H1 (cell line): Measurements from ENCODE around the gene DUSP12. TPM values are rescaled to one million over a fixed set of nuclear protein-coding genes. Genes with fewer than 3 reads are reported as not detected.
A peak's percentile ranks its signal among the peaks of the same experiment; 100 is the strongest.

Experiments used
- CTCF ChIA-PET: fragments of 300-600 bp; sonication (Branson Sonifier 250); formaldehyde crosslinking; loops from one replicate; lab custom pipeline; 2021; ENCODE audit not compliant: partially characterized antibody; lab: Charles Lee
- POLR2A ChIA-PET: fragments of 300-600 bp; sonication (Branson Sonifier 250); formaldehyde crosslinking; loops from one replicate; lab custom pipeline; 2021; ENCODE audit warnings: inconsistent platforms; ENCODE audit not compliant: partially characterized antibody; lab: Charles Lee
- DNase-seq, 2 experiments: peaks; one replicate each; pipeline versions ENCODE4 v3.0.0 to v3.0.0-alpha.2; 2010 to 2022; ENCODE audit warnings: low spot score in 2 of 2, low read depth in 1 of 2, mixed read lengths in 1 of 2
- FAIRE-seq: peaks from 2 replicates; lab custom pipeline; 2011; peaks lifted over from hg19 to GRCh38; lab: Jason Lieb, UNC
- H2AFZ ChIP-seq: 2 replicates; pipeline ENCODE4 v1.8.1; 2012; ENCODE audit warnings: low read length, inconsistent platforms
- H2AK5ac ChIP-seq: 2 replicates; pipeline ENCODE4 v1.6.1; 2013; ENCODE audit warnings: low read depth, low read length
- H2BK120ac ChIP-seq: replicated peaks from 2 replicates; pipeline ENCODE3; 2013; ENCODE audit warnings: low read depth, low read length, inconsistent platforms
- H2BK12ac ChIP-seq: 2 replicates; pipeline ENCODE4 v1.6.1; 2013; ENCODE audit warnings: low read depth, low read length
- H2BK15ac ChIP-seq: 2 replicates; pipeline ENCODE4 v1.6.1; 2013; ENCODE audit warnings: low read length
- H2BK20ac ChIP-seq: 2 replicates; pipeline ENCODE4 v1.6.1; 2013; ENCODE audit warnings: low read length
- H2BK5ac ChIP-seq: 2 replicates; pipeline ENCODE4 v1.6.1; 2013; ENCODE audit warnings: low read depth, low read length
- H3K14ac ChIP-seq: 2 replicates; pipeline ENCODE4 v1.6.1; 2013; ENCODE audit warnings: inconsistent platforms; ENCODE audit not compliant: insufficient read length
- H3K18ac ChIP-seq: 2 replicates; pipeline ENCODE4 v1.6.1; 2013; ENCODE audit warnings: low read length; ENCODE audit errors: extremely low read depth
- H3K23ac ChIP-seq: 2 replicates; pipeline ENCODE4 v1.6.1; 2013; ENCODE audit warnings: inconsistent platforms; ENCODE audit not compliant: insufficient read length
- H3K23me2 ChIP-seq: 2 replicates; pipeline ENCODE4 v1.6.1; 2013; ENCODE audit warnings: low read depth, low read length
- H3K27ac ChIP-seq: 2 replicates; pipeline ENCODE4 v1.6.1; 2011; ENCODE audit warnings: low read depth, low read length, inconsistent platforms
- H3K27me3 ChIP-seq, 4 experiments: replicated peaks in 1 of 4; 1 replicate in 1 of 4; 2 replicates in 3 of 4; pipeline versions ENCODE4 v1.6.1 to v1.8.1; 2011 to 2013; ENCODE audit warnings: low read length in 3 of 4, mild to moderate bottlenecking in 3 of 4, inconsistent platforms in 2 of 4, mixed read lengths in 2 of 4, moderate library complexity in 1 of 4; ENCODE audit not compliant: control insufficient read depth in 3 of 4, insufficient read depth in 3 of 4; ENCODE audit errors: extremely low read depth in 1 of 4
- H3K36me3 ChIP-seq, 4 experiments: 2 replicates each; pipeline versions ENCODE4 v1.6.1 to v1.8.1; 2011 to 2013; ENCODE audit warnings: mild to moderate bottlenecking in 4 of 4, low read length in 3 of 4, moderate library complexity in 2 of 4, control low read depth in 1 of 4, inconsistent platforms in 1 of 4; ENCODE audit not compliant: insufficient read depth in 4 of 4, control insufficient read depth in 2 of 4
- H3K4ac ChIP-seq: replicated peaks from 2 replicates; pipeline ENCODE3; 2013; ENCODE audit warnings: low read length, low read depth, mixed read lengths, inconsistent platforms; ENCODE audit not compliant: insufficient read length
- H3K4me1 ChIP-seq, 4 experiments: replicated peaks in 1 of 4; 1 replicate in 1 of 4; 2 replicates in 3 of 4; pipeline versions ENCODE4 v1.6.1 to v1.8.1; 2011 to 2013; ENCODE audit warnings: low read length in 3 of 4, inconsistent platforms in 2 of 4, mixed read lengths in 1 of 4; ENCODE audit not compliant: insufficient read depth in 4 of 4, control insufficient read depth in 3 of 4
- H3K4me2 ChIP-seq, 2 experiments: 2 replicates each; pipeline versions ENCODE4 v1.6.1 to v1.8.1; 2011 to 2013; ENCODE audit warnings: low read depth in 2 of 2, low read length in 2 of 2, control low read depth in 1 of 2, inconsistent platforms in 1 of 2, mild to moderate bottlenecking in 1 of 2; ENCODE audit not compliant: insufficient read depth in 1 of 2
- H3K4me3 ChIP-seq, 4 experiments: fragments of 200-600, 300-600 bp in 1 of 4; sonication (generic), shearing (Covaris generic), sonication (Bioruptor Twin) in 1 of 4; 2 replicates each; pipeline versions ENCODE4 v1.5.1 to v1.8.1; 2011 to 2016; ENCODE audit warnings: low read length in 4 of 4, low read depth in 3 of 4, control low read depth in 2 of 4, inconsistent platforms in 2 of 4, mild to moderate bottlenecking in 2 of 4, mixed read lengths in 1 of 4, moderate library complexity in 1 of 4; ENCODE audit not compliant: insufficient read depth in 2 of 4; ENCODE audit errors: extremely low read depth in 1 of 4
- H3K56ac ChIP-seq: replicated peaks from 2 replicates; pipeline ENCODE3; 2013; ENCODE audit warnings: low read depth, mild to moderate bottlenecking, mixed read lengths, low read length, inconsistent platforms; ENCODE audit not compliant: insufficient read length
- H3K79me1 ChIP-seq: 2 replicates; pipeline ENCODE4 v1.6.1; 2013; ENCODE audit warnings: low read depth, low read length, control low read depth
- H3K79me2 ChIP-seq, 2 experiments: 2 replicates each; pipeline versions ENCODE4 v1.6.1 to v1.8.1; 2012 to 2013; ENCODE audit warnings: low read length in 2 of 2, mild to moderate bottlenecking in 2 of 2, inconsistent platforms in 1 of 2; ENCODE audit not compliant: insufficient read depth in 2 of 2, control insufficient read depth in 1 of 2
- H3K9ac ChIP-seq, 4 experiments: replicated peaks in 1 of 4; 1 replicate in 1 of 4; 2 replicates in 3 of 4; pipeline versions ENCODE4 v1.6.1 to v1.8.1; 2011 to 2013; ENCODE audit warnings: low read depth in 3 of 4, low read length in 3 of 4, control low read depth in 2 of 4, mild to moderate bottlenecking in 2 of 4, moderate library complexity in 2 of 4, inconsistent platforms in 1 of 4; ENCODE audit errors: extremely low read depth in 1 of 4
- H3K9me3 ChIP-seq, 2 experiments: 2 replicates each; pipeline versions ENCODE4 v1.6.1 to v1.8.1; 2012 to 2013; ENCODE audit warnings: mild to moderate bottlenecking in 2 of 2, moderate library complexity in 2 of 2, control low read depth in 1 of 2, inconsistent platforms in 1 of 2, low read depth in 1 of 2, low read length in 1 of 2, mixed read lengths in 1 of 2; ENCODE audit not compliant: insufficient read depth in 2 of 2
- H4K20me1 ChIP-seq, 2 experiments: replicated peaks in 1 of 2; 2 replicates each; pipeline versions ENCODE3 to v1.8.1; 2011 to 2013; ENCODE audit warnings: inconsistent platforms in 2 of 2, low read length in 2 of 2, mild to moderate bottlenecking in 1 of 2; ENCODE audit not compliant: insufficient read depth in 2 of 2, control insufficient read depth in 1 of 2
- H4K5ac ChIP-seq: 2 replicates; pipeline ENCODE4 v1.6.1; 2013; ENCODE audit warnings: low read length, low read depth, mixed read lengths, inconsistent platforms; ENCODE audit not compliant: insufficient read length
- H4K8ac ChIP-seq: 2 replicates; pipeline ENCODE4 v1.8.0; 2013; ENCODE audit warnings: mild to moderate bottlenecking, moderate library complexity, low read length, inconsistent platforms; ENCODE audit not compliant: insufficient read depth; ENCODE audit errors: extremely low read depth
- H4K91ac ChIP-seq: replicated peaks from 2 replicates; pipeline ENCODE3; 2013; ENCODE audit warnings: low read length, mixed read lengths, inconsistent platforms; ENCODE audit not compliant: insufficient read length
- POU5F1 ChIP-seq: IDR thresholded peaks from 2 replicates; pipeline ENCODE4 v1.6.1; 2011; ENCODE audit warnings: low read depth, mild to moderate bottlenecking, low read length, moderate library complexity
- WGBS, 2 experiments: shearing (Covaris generic) in 1 of 2; methylation state at CpG; one replicate each; pipeline versions ENCODE4 v1.1.6 to v1.1.7; 2013 to 2015; ENCODE audit warnings: low lambda C conversion rate in 2 of 2, mixed read lengths in 2 of 2, inconsistent platforms in 1 of 2, low coverage in 1 of 2, missing lambda C conversion rate in 1 of 2; ENCODE audit not compliant: insufficient replicate concordance in 2 of 2, insufficient coverage in 1 of 2, insufficient read length in 1 of 2; ENCODE audit errors: extremely low coverage in 1 of 2, missing lambda C conversion rate in 1 of 2; 5-methylcytosine and 5-hydroxymethylcytosine counted together
- polyA plus RNA-seq, 7 experiments: library from polyadenylated mRNA; depleted of rRNA in 3 of 7; stranded (reverse) in 5 of 7; unstranded in 2 of 7; fragments of >200 nt in 5 of 7; fragments of 200-250 nt in 2 of 7; gene quantifications; 1 replicate in 5 of 7; 2 replicates in 1 of 7; 4 replicates in 1 of 7; pipeline versions ENCODE4 v1.2.1 to v1.2.3, GENCODE V29; 2011 to 2013; ENCODE audit warnings: missing spikeins in 2 of 7, mixed read lengths in 2 of 7
- total RNA-seq: library from RNA; stranded (reverse); fragmentation: NEBNext Ultra II Directional; extraction: Animal tissue kit (Norgen Biotek cat#: 25700); gene quantifications from 2 replicates; pipeline ENCODE4 v1.2.1, GENCODE V29; 2021

Gene DUSP12
- total and polyA plus RNA-seq, 2 of the 8 experiments (the other 6 are each of a cell fraction or from before 2014, with no cell fraction given): 27.6 to 33.9 TPM

GRCh38 chr1:161739865-161740566, 9.6 kb upstream of the DUSP12 start:
- no peak overlapping the region for H4K91ac ChIP-seq
- no peak overlapping the region for H3K4me3 ChIP-seq
- DNase-seq: no peak
- 77% methylated on average over 8 of the region's 8 CpGs; no CpG with 5 or more reads in 1 of the 2 experiments for WGBS, 2 experiments
- H4K20me1 ChIP-seq: no peaks in the 10 kb centered on the region
- no peaks in the 10 kb centered on the region for H3K23me2 ChIP-seq
- no peaks in the 10 kb centered on the region for H3K79me2 ChIP-seq
- no peak overlapping the region for H2AFZ ChIP-seq
- ChIA-PET POLR2A (interaction anchor here (2.3 to 4.8 kb wide), 2 partner anchors 10 to 13 kb away, joined by 9 to 24 read pairs; partner anchors contain the start of gene DUSP12), CTCF (interaction anchor here (0.6 to 10.3 kb wide), 10 partner anchors 13 to 381 kb away, joined by 3 to 69 read pairs (median 4); no protein-coding TSS in a partner anchor)
- H3K27ac ChIP-seq: no peak overlapping the region
- no peak overlapping the region for H4K5ac ChIP-seq
- H2BK15ac ChIP-seq: no peak overlapping the region
- no peaks in the 10 kb centered on the region for H3K36me3 ChIP-seq
- no peak for FAIRE-seq
- H3K4ac ChIP-seq: no peak overlapping the region
- H4K8ac ChIP-seq: no peak overlapping the region
- no peaks in the 10 kb centered on the region for H3K79me1 ChIP-seq
- no peak overlapping the region for H3K14ac ChIP-seq
- no peak overlapping the region for H2BK120ac ChIP-seq
- H2BK12ac ChIP-seq: 0 out of 2 replicates have a peak overlapping the region, but pooled peaks have one; percentile 51
- no peak overlapping the region for H2BK5ac ChIP-seq
- peaks cover 1 to 14% (median 4%) of the 10 kb centered on the region in 4 experiments; a peak in 4 of 7 replicates for H3K4me1 ChIP-seq
- no peak overlapping the region for H3K56ac ChIP-seq
- H3K9me3 ChIP-seq: no peaks in the 10 kb centered on the region
- H3K4me2 ChIP-seq: no peak overlapping the region
- H3K23ac ChIP-seq: no peak overlapping the region
- H3K27me3 ChIP-seq: no peaks in the 10 kb centered on the region
- H2BK20ac ChIP-seq: no peak overlapping the region
- no peak overlapping the region for H2AK5ac ChIP-seq
- no peak overlapping the region for H3K18ac ChIP-seq
- no peak for TF ChIP-seq POU5F1
- no peak overlapping the region for H3K9ac ChIP-seq
